Dermis microvascular lymphatic vessel endothelial cell (primary cell): ENCODE results near the gene TBX19. TPM values are rescaled to one million over a fixed set of nuclear protein-coding genes. Genes with fewer than 3 reads are reported as not detected.

Experiments used
- DNase-seq, 2 donors: peaks; one replicate each; pipeline versions ENCODE4 v3.0.0 to v3.0.0-alpha.2; 2010; ENCODE audit warnings: low read depth in 2 of 2
- total RNA-seq: library from RNA; depleted of rRNA; stranded (reverse); fragments of >200 nt; gene quantifications from 2 replicates; pipeline ENCODE4 v1.2.1, GENCODE V29; 2014

The TBX19 gene
- 0.39 and 0.51 TPM in 2 replicates for total RNA-seq

DNA sequence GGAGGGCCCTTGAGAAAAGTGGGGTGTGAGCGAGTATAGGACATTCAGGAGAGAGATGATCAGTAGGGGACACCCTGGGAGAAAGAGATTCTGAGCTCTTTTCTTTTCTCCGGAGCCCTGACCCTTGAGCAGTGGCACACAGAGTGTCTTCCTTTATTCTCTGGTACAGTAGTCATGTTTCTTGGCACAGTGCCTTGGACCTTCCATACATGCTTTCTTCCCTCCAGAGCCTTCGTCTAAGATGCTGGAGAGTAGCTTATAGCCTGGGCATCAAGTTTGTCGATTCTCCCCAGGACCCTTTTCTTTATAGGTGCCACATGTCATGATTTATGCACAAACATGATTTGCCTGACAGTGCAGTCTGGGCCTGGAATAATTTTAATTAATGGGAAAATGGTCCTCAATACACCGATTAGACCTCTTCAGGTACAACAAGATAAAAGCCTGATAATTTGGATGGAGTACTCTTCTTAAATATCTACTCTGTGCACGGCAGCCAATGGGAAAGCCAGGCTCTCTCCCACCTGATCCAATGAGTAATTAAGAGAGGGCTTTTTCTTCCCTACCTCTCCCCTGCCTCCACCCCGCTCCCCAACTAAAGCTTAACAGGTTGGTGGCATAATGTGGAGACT is at the start of gene TBX19:
TSS of gene TBX19 (plus strand) at position 582 of the 632 bp plus-strand sequence. CDS start 214 bp downstream, outside the sequence.
- no peak for DNase-seq

DNA sequence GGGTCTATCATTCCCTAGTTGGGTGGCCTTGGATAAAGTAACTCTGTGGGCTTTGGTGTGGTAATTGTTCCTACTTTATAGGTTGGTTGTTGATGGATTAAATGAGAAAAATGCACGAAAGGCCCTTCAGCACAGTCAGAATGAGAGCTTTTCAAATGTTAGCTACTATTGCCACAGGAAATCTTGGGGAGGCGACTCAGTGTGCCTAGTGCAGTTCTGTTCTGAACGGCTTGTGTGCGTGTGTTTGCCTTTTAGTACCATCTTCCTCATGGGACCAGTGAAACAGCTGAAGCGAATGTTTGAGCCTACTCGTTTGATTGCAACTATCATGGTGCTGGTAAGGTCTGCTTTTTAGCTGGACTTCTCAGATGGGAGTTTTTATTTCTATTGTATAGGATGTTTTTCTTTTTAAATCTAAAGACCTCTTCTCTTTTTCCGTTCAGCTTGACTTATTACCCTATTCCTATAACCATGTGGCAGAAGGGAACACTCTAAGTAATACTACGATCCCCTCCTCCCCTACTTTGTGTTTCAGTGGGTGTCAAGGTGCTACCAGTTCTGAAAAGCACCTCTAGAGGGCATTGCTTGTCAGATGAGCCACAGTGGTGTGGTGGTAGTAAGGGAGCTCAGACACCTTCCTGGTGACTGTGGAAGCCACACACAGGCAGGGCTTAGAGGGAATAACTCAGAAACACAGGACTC is 45.7 kb upstream of the TBX19 start:
- DNase-seq = peak; percentile 47 to 71

DNA sequence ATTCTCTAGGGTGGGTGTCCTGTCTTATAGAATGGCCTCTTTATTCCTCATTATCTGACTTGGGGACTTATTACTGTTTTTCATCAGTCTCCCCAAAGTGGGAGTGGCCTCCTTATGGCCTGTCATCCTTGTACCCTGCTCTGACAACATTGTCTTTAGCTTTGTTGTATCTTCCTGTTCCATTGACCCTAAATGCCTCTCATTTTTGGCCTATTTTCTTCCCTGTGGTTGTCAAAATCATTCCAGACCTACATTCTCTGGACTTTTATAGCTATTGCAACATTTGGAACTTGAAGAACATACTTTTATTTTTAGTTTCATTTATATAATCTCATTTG is 45.2 kb upstream of the TBX19 start:
- no peak for DNase-seq

DNA sequence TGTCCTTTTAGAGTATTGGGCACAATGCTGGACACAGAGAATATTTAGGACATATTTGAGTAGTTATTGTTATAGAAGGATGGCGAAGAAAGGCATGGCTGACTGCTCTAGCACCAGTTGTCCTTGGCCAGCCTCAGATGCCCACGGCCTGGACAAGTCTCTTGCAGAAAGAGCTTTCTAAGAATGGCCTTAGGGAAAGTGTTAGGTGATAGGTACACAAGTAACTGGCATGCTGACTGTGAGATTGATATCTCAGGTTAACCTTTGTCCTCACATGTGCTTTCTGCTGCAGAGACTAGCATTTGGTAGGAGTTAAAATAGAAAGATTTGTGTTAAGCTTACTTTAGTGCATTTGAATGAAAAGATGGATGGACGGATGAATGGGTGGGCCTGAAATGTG is 44.7 kb upstream of the TBX19 start:
- no peak for DNase-seq

DNA sequence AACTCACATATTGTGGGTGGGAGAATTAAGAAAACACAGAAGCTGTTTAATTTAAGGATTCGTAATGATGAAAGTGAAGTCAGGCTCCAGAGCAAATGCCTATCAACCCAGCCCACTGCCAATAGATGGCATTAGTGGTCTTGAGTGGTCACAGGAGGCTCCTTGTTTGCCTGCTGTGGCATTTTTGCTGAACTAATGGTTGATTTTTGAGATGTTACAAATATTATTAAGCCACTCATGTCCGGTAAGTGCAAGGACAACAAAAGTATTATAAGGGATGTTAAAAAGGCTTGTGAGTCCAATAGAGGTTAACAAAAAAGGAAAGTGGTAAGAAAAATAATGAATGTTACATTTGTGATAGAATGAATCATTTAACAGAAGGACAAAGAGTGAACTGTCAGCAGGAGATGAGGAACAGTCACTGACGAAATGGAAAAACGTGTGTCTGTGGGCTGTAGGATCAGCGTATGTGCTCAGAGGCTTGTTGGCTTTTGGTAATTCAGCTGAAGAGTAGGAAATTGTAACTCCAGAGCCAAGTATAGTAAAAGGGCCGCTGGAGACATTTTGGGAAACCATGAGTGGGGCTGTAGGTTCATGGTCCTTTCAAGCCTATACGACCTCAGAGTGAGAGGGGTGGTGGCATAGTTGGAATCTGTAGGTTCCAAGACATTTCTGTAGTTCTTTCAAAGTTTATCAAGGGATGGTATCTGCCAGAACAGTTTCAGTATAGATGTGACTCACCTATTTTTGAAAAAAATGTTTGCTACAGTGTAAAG is 43.7 kb upstream of the TBX19 start:
- peak in 1 of 2 donors; percentile 39 for DNase-seq

DNA sequence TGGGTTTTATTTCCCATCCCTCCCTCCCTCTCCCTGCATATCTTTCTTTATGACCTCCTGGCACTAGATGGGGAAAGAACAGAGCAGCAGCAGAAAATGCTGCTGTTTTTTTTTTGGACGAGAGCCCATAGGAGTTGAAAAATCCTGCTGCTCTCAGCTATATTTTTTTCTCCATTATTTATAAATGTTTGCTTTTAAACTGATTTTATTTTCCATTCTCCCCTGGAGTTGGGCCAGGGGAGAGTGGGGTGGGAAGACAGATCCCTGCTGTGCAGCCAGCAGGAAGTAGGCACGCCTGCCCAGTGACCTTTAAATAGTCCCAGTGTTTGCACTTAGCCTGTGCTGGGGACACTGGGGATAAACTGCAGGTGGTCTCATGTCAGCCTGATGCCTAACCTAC is 37.5 kb upstream of the TBX19 start:
- DNase-seq = peak; percentile 78 to 88

DNA sequence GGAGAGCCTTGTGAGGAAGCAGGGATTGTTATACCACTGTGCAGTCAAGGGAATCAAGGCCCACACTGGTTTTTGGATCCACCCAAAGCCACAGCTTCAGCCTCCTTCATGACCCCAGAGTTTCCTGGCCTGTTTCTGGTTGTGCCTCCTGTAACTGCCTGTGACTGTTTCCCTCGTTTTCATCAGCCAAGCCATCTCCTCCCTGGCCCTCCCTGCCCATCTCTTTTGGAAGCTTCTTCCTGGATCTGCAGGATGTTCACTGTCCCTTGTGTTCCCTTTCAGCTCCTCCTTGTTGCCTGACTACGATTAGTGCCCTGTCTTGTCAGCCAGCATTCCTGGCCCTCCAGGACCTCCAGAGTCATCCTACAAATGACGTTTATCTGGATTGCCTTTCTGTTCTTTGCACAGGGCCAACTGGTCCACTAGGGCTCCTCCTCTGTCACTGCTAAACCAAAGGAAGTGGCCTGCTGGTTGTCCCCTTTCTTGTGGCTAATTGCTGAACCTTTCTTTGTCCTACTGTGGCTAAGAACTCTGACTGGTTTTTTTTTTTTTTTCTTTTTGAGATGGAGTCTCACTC is 37.0 kb upstream of the TBX19 start:
- no peak for DNase-seq

DNA sequence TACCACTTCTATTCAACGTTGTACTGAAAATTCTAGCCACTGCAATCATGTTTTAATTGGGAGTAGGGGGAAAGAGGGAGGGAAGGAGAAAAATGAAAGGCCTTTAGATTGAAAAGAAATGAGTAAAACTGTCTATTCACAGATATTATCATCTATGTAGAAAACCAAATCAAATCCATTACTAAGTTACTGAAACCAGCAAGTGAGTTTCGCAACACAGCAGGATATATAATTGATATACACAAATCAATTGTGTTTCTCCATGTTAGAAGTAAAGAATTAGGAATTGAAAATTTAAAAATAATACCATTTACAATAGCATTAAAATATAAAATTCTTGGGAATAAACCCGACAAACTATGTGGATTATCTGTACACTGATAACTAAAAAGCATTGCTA is 35.6 kb upstream of the TBX19 start:
- DNase-seq = no peak

DNA sequence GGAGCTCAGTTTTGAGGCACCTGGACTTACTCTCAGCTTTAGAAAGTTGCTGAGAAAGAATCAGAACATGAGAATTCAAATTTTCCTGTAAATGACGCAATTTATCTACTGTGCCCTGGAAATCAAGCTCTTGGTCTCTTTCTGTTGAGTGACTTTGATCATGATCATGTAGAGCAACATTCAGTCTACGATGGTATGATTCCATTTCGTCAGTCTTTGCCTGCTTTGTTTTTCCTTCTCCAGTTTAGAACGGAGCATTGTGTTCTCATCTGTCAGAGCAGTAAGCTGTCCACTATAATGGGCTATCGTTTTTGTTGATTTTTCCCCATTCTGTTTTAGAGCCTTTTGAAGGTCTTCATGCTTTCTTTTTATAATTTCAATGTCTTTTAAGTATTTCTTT is 34.2 kb upstream of the TBX19 start:
- DNase-seq = no peak

DNA sequence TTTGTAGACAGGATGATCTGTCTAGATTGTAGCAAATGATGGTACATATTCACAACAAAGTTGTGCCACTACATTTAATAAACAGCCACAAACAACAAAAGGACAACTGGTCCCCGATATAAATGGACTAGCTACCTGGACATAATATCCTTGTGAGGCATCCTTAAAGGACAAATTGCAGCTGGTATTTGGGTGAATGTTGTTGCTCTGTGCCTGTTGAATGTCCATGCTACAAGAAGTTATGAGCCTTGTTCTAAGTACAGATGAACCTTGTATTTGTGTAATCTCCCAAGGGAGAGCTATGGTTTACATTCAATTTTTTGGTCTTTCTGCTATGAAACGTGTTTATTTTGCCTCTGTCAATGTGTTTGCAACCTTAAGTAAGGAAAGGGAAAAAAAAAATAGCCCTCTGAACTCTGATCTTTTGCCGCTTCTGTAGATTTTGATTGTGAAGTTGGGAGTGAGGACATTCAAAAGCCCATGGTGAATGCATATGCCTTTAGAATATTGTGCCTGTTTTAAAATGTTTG is 28.4 kb upstream of the TBX19 start:
- no peak for DNase-seq

DNA sequence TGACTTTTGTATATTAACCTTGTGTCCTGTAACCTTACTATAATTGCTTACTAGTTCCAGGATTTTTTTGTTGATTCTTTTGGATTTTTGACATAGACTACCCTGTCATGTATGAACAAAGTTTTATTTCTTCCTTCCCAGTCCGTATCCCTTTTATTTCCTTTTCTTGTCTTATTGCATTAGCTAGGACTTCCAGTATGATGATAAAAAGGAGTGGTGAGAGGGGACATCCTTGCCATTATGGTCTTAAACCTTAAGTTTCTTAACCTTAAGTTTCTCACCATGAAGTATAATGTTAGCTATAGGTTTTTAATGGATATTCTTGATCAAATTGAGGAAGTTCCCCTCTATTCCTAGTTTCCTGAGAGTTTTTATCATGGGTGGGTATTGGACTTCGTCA is 24.5 kb upstream of the TBX19 start:
- DNase-seq = no peak

DNA sequence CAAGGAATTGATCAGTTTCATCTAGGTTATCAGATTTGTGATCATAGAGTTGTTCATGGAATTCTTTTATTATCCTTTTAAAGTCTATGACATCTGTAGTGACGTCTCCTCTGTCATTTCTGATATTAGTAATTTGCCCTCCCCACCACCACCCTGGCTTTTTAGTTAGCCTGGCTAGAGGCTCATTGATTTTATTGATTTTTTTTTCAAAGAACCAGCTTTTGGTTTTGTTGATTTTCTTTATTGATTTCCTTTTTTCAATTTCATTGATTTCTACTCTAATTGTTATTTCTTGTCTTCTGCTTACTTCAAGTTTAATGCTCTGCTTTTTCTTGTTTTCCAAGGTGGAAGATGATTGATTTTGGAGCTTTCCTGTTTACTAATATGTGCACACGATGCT is 23.3 kb upstream of the TBX19 start:
- no peak for DNase-seq

DNA sequence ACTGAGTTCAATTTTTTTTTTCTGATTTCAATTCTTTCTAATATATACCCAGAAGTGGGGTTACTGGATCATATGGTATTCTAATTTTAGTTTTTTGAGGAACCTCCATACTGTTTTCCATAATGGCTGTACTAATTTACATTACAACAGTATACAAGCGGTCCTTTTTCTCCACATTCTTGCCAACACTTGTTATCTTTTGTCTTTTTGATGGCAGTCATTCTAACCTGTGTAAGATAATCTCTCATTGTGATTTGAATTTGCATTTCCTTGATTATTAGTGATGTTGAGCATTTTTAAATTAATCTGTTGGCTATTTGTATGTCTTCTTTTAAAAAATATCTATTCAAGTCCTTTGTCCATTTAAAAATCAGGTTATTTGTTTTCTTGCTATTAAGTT is 21.1 kb upstream of the TBX19 start:
- DNase-seq = no peak

DNA sequence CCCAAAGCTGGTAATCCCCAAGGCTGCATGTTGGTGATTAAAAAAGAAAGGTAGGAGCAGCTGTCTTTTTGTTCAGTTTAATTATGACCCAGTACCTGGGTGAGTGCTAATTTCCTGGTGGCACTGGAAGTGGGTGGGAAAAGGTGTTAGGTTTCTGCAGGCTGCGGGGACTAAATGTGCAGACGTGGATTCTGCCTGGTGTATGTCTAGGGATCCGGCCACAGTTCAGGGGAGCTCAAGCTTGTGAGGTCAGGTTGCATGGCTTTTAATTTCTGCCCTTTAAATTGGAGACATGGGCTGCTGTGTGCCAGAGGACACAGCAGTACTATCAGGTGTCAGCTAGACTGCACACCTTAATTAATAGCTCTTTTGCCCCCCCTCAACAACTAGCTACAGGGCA is 20.3 kb upstream of the TBX19 start:
- no peak for DNase-seq

DNA sequence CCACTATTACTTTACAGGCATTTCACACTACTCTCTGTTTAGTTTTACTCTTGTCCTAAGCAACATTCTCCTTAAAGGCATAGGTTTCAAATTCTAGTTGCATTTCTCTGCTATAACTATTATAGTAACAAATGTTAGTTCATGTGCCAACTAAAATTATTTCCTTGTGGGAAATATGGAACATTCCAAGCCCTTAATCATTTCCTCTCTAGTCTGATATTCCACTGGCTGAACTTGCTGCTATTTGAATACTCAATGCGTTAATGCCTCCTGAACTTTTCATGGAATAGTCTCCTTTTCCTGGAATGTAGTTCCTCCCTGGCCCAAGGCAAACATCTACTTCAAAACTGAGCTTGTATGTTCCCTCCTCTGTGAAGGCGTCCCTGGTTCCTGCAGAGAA is 19.3 kb upstream of the TBX19 start:
- DNase-seq = peak; percentile 38 to 83

DNA sequence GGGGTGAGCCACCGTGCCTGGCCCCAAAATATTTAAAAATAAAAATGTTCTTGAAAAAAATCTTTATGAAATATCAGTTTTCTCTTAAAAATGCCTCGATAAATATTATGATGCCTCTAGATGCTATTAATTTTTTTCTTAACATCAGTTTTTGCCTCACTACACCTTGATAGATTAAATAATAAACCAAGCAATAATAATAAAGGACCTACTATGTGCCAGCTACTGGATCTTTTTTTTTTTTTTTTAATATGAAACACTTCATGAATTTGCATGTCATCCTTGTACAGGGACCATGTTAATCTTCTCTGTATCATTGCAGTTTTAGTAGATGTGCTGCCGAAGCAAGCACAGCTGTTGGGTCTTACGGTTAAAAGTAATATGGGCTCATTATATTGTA is 17.5 kb upstream of the TBX19 start:
- no peak for DNase-seq

DNA sequence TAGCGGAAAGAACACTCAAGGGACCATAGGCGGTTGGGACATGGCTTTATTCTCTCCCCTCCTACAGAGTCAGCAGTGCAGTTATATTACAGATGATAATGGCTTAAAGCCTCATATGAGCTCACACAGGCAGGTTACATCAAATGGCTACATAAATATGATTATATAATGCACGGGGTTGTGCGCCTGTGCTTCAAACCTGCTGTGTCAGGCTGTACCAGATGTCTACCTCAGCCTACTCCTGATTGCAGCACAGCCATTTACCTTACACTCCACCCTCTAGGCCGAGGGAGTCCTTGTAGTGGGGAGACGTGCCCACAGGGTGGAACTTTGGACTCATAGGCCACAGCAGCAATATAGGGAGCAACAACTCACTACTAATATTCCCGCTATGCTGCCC is 16.4 kb upstream of the TBX19 start:
- DNase-seq = no peak

DNA sequence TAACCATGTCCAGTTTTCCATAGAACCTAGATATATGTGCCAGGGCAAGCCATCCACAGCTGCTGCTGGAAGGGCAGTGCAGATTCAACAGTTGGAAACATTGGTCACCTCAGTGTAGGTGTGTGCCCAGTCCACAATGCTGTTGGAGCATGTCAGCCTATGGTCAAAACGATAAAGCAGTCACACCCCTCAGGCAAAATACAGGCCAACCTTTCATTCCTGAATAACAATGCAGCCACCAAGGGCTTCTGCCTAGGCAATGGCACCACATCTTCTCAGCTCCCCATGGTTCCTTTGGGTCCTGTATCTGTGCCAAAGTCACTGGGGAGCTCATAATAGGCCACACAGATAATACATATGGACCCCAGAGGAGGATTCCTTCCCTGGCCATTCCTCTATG is 15.1 kb upstream of the TBX19 start:
- DNase-seq = no peak

DNA sequence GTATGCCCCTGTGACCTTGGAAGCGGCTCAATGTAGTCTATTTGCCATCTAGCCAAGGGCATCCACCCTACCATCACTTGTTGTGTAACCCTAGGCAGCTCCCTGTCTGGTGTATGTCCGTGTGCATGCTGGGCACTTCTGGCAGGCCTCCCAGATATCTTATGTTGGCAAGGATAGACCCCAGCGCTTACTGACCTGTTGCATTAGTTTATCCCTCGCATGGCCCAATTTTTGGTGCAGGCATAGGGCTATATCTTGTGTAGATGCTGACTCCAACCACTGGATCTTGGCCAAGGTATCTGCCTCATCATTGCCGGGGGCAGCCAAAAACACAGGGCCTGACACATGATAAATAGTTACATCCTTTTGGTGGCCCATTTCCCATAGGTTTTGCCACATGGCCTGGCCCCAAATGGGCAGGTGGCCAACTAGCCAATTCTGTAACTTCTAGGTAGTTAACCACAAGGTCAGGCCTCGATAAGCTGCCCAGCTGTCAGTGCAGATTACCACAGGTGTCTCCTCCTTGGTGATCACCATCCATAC is 14.0 kb upstream of the TBX19 start:
- DNase-seq = no peak

DNA sequence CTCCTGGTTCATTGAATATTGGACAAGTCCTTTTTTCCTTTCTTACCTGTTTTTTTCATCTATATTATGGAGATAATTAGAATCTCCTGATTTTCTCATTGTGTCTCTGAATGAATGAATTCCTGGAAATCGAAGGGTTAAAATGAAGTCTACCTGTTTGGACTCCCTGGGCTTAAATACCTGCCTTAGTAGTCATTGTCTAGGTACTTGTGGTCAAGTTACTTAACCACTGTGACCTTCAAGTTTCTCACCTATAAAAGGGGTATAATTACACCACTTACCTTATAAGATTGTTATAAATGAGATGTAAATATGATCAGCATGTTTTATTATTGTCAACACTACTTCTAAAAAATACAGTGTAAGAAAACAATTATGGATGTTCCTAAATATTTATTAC is 9.0 kb upstream of the TBX19 start:
- DNase-seq = no peak

DNA sequence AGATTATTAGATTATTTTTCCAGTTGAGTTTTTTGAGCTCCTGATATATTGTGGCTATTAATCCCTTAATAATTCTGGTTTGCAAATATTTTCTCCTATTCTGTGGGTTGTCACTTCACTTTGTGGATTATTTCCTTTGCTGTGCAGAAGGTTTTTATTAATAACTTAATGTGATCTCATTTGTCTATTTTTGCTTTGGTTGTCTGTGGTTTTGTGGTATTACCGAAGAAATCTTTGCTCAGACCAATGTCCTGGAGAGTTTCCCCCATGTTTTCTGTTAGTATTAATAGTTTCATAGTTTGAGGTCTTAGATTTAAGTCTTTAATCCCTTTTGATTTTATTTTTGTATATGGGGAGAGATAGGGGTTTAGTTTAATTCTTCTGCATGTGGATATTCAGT is 7.1 kb upstream of the TBX19 start:
- DNase-seq = no peak

DNA sequence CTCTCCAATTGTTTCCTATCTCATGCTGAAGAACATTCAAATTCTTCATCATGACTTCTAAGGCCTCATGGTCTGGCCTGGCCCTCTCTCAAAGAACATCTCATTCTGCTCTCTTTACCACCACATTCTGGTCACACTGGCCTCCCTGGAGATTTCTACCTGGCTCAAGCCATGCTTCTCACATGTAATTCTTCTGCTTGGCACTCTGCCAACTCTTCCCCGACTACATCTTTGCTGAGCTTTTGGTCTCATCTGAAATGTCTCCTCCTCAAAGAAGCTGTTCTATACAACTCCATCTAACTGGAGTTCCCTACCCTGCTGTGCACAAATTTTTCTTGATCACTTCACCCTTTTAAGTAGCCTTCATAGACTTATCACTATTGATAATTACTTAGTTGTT is 1.4 kb upstream of the TBX19 start:
- no peak for DNase-seq
